Natural killer cell (primary cell): ENCODE results near the gene TTC7B. TPM values are rescaled to one million over a fixed set of nuclear protein-coding genes. Genes with fewer than 3 reads are reported as not detected.

ENCODE experiments used
- ATAC-seq, 3 donors: fragments of 150-1000 bp in 2 of 3; fragments of 200-7000 bp in 1 of 3; cut with Tn5 transposase; 1 replicate in 1 of 3; 2 replicates in 2 of 3; pipeline ENCODE4 v1.10.0; 2021; ENCODE audit warnings: mild to moderate bottlenecking in 2 of 3, moderate library complexity in 2 of 3
- DNase-seq, 2 donors: peaks; one replicate each; pipeline versions ENCODE4 v3.0.0 to v3.0.0-alpha.2; 2013 to 2021; ENCODE audit warnings: mixed read lengths in 1 of 2
- H3K27ac ChIP-seq: one replicate; pipeline ENCODE4 v1.5.1; 2013; ENCODE audit warnings: mild to moderate bottlenecking, low read length
- H3K27me3 ChIP-seq: one replicate; pipeline ENCODE4 v1.6.1; 2013; ENCODE audit warnings: low read length; ENCODE audit not compliant: control insufficient read depth, insufficient read depth
- H3K36me3 ChIP-seq: one replicate; pipeline ENCODE4 v1.6.1; 2013; ENCODE audit warnings: low read length; ENCODE audit not compliant: control insufficient read depth, insufficient read depth
- H3K4me1 ChIP-seq: one replicate; pipeline ENCODE4 v1.6.1; 2013; ENCODE audit warnings: low read length; ENCODE audit not compliant: control insufficient read depth, insufficient read depth
- H3K4me3 ChIP-seq: one replicate; pipeline ENCODE4 v1.5.1; 2013; ENCODE audit warnings: low read length
- H3K9me3 ChIP-seq: one replicate; pipeline ENCODE4 v1.6.1; 2013; ENCODE audit warnings: low read length; ENCODE audit not compliant: control insufficient read depth, insufficient read depth
- H3K27ac Mint-ChIP-seq, 2 donors: one replicate each; pipeline ENCODE4 v1.8.0; 2022; ENCODE audit warnings: mild to moderate bottlenecking in 2 of 2, mixed read lengths in 2 of 2, moderate library complexity in 1 of 2
- H3K27me3 Mint-ChIP-seq, 2 donors: one replicate each; pipeline ENCODE4 v1.8.0; 2022; ENCODE audit warnings: low read depth in 2 of 2, mixed read lengths in 2 of 2
- H3K36me3 Mint-ChIP-seq: one replicate; pipeline ENCODE4 v1.8.0; 2022; ENCODE audit warnings: mixed read lengths
- H3K4me1 Mint-ChIP-seq, 2 donors: one replicate each; pipeline ENCODE4 v1.8.0; 2022; ENCODE audit warnings: mixed read lengths in 2 of 2
- H3K4me3 Mint-ChIP-seq: one replicate; pipeline ENCODE4 v1.8.0; 2022; ENCODE audit warnings: mild to moderate bottlenecking, moderate library complexity, mixed read lengths
- H3K9me3 Mint-ChIP-seq, 2 donors: one replicate each; pipeline ENCODE4 v1.8.0; 2022; ENCODE audit warnings: mixed read lengths in 2 of 2
- CTCF ChIP-seq: fragments of 200-600 bp; IDR thresholded peaks from one replicate; pipeline ENCODE4 v1.8.0; 2022; ENCODE audit warnings: antibody characterized with exemption
- WGBS: methylation state at CpG from one replicate; pipeline ENCODE4 v1.1.7; 2013; ENCODE audit warnings: missing lambda C conversion rate; ENCODE audit not compliant: insufficient coverage; 5-methylcytosine and 5-hydroxymethylcytosine counted together
- intact Hi-C: fragments of 100-400 bp; cut with micrococcal nuclease; formaldehyde crosslinking; loops from one replicate; pipeline ENCODE4 v1.14.2; 2022
- total RNA-seq, 4 donors: library from RNA; stranded (reverse); fragments of 120-200 nt in 1 of 4; gene quantifications; one replicate each; pipeline versions ENCODE4 v1.2.3 to v1.2.4, GENCODE V29; 2013 to 2022

The TTC7B gene
- total RNA-seq, 3 donors from 2014 or later (not counting 1 experiment from before 2014, with no cell fraction given), result 1.7 to 17.2 (median 5.9) TPM

GRCh38 chr14:90654831-90655276, 161.4 kb downstream of the TTC7B start:
- Histone ChIP-seq H3K36me3 (no peaks in the 10 kb centered on the region), H3K4me3 (no peak overlapping the region), H3K27me3 (no peaks in the 10 kb centered on the region), H3K9me3 (no peaks in the 10 kb centered on the region), H3K4me1 (no peaks in the 10 kb centered on the region), H3K27ac (no peak overlapping the region)
- TF ChIP-seq CTCF, result no peak
- peaks cover 0 to 7% of the 10 kb centered on the region in 2 donors for H3K27me3 Mint-ChIP-seq
- H3K36me3 Mint-ChIP-seq, result no peaks in the 10 kb centered on the region
- H3K4me3 Mint-ChIP-seq, result no peak overlapping the region
- peaks cover 0 to 9% of the 10 kb centered on the region in 2 donors for H3K4me1 Mint-ChIP-seq
- H3K9me3 Mint-ChIP-seq, result no peaks in the 10 kb centered on the region
- no peak for ATAC-seq
- H3K27ac Mint-ChIP-seq, result no peak overlapping the region
- DNase-seq, result no peak
- intact Hi-C loops, result no loop called here
- 88% methylated on average over 8 of the region's 8 CpGs for WGBS

- H3K27ac Mint-ChIP-seq, result no peak overlapping the region
- H3K9me3 Mint-ChIP-seq, result no peaks in the 10 kb centered on the region
- 99% methylated on average over 5 of the region's 6 CpGs for WGBS
- no peak overlapping the region for H3K4me3 Mint-ChIP-seq
- no peaks in the 10 kb centered on the region for H3K27me3 ChIP-seq
- no peaks in the 10 kb centered on the region for H3K36me3 ChIP-seq
- H3K27me3 Mint-ChIP-seq, result peaks cover 0 to 3% of the 10 kb centered on the region in 2 donors
- no peak for ATAC-seq
- intact Hi-C loops, result no loop called here
- H3K27ac ChIP-seq, result no peak overlapping the region
- H3K4me3 ChIP-seq, result no peak overlapping the region
- no peak for DNase-seq
- H3K4me1 ChIP-seq, result no peaks in the 10 kb centered on the region
- no peaks in the 10 kb centered on the region for H3K4me1 Mint-ChIP-seq
- no peak for TF ChIP-seq CTCF
- no peaks in the 10 kb centered on the region for H3K36me3 Mint-ChIP-seq
- H3K9me3 ChIP-seq, result no peaks in the 10 kb centered on the region
Observed at GRCh38 chr14:90652626-90653025, 163.6 kb downstream of the TTC7B start.

GRCh38 chr14:90651976-90652560, 164.2 kb downstream of the TTC7B start:
- Histone ChIP-seq H3K4me3 (no peak overlapping the region), H3K27ac (no peak overlapping the region), H3K9me3 (no peaks in the 10 kb centered on the region), H3K4me1 (no peaks in the 10 kb centered on the region), H3K27me3 (no peaks in the 10 kb centered on the region), H3K36me3 (no peaks in the 10 kb centered on the region)
- no peak for ATAC-seq
- H3K36me3 Mint-ChIP-seq, result no peaks in the 10 kb centered on the region
- H3K4me1 Mint-ChIP-seq, result no peaks in the 10 kb centered on the region
- H3K27ac Mint-ChIP-seq, result no peak overlapping the region
- peaks cover 0 to 3% of the 10 kb centered on the region in 2 donors for H3K27me3 Mint-ChIP-seq
- no peak overlapping the region for H3K4me3 Mint-ChIP-seq
- TF ChIP-seq CTCF, result no peak
- no peaks in the 10 kb centered on the region for H3K9me3 Mint-ChIP-seq
- intact Hi-C loops, result no loop called here
- WGBS, result 99% methylated on average over 7 of the region's 9 CpGs
- no peak for DNase-seq

- Mint-ChIP-seq H3K4me3 (no peak overlapping the region), H3K36me3 (no peaks in the 10 kb centered on the region), H3K4me1 (no peaks in the 10 kb centered on the region), H3K27me3 (peaks cover 0 to 3% of the 10 kb centered on the region in 2 donors), H3K9me3 (no peaks in the 10 kb centered on the region), H3K27ac (no peak overlapping the region)
- ATAC-seq (no peak), DNase-seq (no peak)
- no peaks in the 10 kb centered on the region for H3K9me3 ChIP-seq
- intact Hi-C loops, result no loop called here
- no peak for TF ChIP-seq CTCF
- no peaks in the 10 kb centered on the region for H3K27me3 ChIP-seq
- no peaks in the 10 kb centered on the region for H3K36me3 ChIP-seq
- H3K4me3 ChIP-seq, result no peak overlapping the region
- no peak overlapping the region for H3K27ac ChIP-seq
- 85% methylated on average over 4 of the region's 5 CpGs for WGBS
- no peaks in the 10 kb centered on the region for H3K4me1 ChIP-seq
Observed at GRCh38 chr14:90651271-90651804, 164.9 kb downstream of the TTC7B start.
